Neural progenitor cell (in vitro differentiated cells): Measurements from ENCODE around the gene OR11L1.

Experiments used
- CTCF ChIP-seq: fragments of 200-600 bp; sonication (generic); IDR thresholded peaks from 2 replicates; pipeline ENCODE4 v1.5.1; 2017; ENCODE audit warnings: antibody characterized with exemption, mild to moderate bottlenecking
- EZH2 ChIP-seq: fragments of 200-600 bp; sonication (generic); IDR thresholded peaks from 2 replicates; pipeline ENCODE4 v1.6.1; 2017; ENCODE audit warnings: antibody characterized with exemption, mild to moderate bottlenecking, moderate library complexity
- EZH2phosphoT487 ChIP-seq: fragments of 200-600 bp; sonication (generic); IDR thresholded peaks from 2 replicates; pipeline ENCODE4 v1.6.1; 2017; ENCODE audit warnings: antibody characterized with exemption

GRCh38 chr1:247849616-247850015 lies 7.9 kb upstream of the OR11L1 start:
- TF ChIP-seq EZH2phosphoT487 (no peak), CTCF (no peak), EZH2 (no peak)
